HL-60/S4 treated with phorbol 12-myristate 13-acetate at 8.2 ng/mL for 4 days and 3 days (cell line): ENCODE measurements around the gene COL24A1.
"Not testable (repeated sequence)": the region's sequence is repeated elsewhere in the genome, so short reads cannot be mapped to it uniquely, and the experiment has no call there.

Source experiments
- in situ Hi-C: fragments of 300-500 bp; cut with MboI; formaldehyde crosslinking; loops from 2 replicates; pipeline ENCODE4 v1.15.0; 2022; ENCODE audit warnings: low sequenced_read_pairs

COL24A1 gene

GRCh38 chr1:85822696-85823095 lies 333.9 kb downstream of the COL24A1 start:
- in situ Hi-C loops = no loop called here

- in situ Hi-C loops = no loop called here
Measured at GRCh38 chr1:85818371-85818770, 338.2 kb downstream of the COL24A1 start.

DNA sequence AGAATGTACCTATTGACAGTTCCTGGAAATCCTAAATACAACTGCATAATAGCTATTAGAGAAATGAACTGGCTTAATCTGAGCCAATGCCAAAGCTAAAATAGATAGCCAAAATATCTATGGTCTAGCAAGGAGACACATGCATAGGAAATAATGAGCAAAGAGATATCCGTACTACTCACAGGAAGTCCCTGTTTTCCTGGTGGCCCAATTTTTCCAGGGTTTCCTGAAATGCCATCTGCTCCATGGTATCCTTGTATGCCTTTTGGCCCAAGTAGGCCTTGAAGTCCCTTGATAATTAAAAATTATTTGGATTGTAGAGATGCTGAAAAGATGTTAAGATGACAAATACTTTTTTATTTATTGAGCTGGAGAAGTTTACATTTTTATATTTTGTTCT lies 340.0 kb downstream of the COL24A1 start:
- in situ Hi-C loops = no loop called here

- in situ Hi-C loops = no loop called here
Measured at GRCh38 chr1:85815906-85816305, 340.7 kb downstream of the COL24A1 start.

DNA sequence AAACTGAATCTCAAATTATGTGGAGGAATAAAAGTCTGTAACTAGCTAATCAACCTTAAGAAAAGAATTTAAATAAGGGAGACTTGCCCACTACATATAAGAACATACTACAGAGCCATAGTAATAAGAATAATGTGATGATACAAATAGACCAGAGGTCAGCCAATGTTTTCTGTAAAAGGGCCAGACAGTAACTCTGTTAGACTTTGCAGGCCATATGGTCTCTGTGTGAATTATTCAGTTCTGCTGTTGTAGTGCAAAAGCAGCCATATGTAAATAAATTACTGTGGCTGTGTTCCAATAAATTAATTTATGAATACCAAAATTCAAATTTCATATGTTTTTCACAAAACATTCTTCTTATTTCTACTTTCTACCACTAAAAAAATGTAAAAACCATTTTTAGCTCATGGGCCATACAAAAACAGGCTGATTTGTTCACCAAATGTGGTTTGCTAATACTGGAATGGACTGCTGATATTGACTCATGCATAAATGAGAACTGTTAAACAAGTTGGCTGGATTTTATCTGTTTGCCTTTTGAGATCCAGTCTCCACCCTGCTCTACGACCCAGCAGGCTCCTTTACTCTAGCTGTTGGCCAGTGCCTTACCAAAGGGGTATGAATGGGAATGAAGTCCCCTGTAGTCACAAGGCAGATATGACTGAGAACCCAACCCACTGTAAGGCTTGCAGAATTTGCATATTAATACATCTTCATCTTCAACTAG lies 350.2 kb downstream of the COL24A1 start:
- in situ Hi-C loops = no loop called here

DNA sequence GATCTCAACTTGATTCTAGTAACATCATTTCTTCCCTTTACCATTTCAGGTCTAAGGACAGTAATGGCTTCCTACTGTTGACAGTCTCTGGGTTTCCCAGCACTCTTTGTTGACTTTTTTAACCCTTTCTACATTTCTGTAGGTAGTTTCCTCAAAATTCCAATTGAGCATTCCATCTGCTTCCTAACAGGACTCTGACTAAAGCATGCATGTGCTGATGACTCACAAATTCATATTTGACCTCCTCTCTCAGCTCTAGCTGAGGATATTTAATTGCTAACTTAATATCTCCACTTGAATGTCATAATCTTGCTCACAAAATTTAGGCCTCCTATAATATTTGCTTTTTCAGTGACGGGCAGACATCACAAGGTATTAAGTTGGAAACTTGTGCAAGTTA lies 355.1 kb downstream of the COL24A1 start:
- in situ Hi-C loops = no loop called here

DNA sequence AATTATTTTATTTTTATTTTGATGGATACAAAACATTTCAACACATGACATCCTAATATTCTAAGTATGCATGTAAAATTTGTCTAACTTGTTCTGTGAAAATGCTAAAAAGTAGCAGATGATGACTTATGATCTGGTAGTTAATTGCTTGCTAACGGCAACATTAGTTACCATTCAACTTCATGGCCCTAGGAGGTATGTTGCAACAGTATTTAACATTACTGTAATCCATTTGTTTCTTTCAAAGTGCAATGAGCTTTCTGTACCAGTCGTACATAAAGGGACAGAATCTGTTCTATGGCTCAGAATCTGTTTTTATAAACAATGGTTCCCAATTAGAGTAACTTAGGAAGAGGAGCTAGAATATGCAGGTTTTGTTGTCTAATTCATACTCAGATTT lies 356.8 kb downstream of the COL24A1 start:
- in situ Hi-C loops = no loop called here

DNA sequence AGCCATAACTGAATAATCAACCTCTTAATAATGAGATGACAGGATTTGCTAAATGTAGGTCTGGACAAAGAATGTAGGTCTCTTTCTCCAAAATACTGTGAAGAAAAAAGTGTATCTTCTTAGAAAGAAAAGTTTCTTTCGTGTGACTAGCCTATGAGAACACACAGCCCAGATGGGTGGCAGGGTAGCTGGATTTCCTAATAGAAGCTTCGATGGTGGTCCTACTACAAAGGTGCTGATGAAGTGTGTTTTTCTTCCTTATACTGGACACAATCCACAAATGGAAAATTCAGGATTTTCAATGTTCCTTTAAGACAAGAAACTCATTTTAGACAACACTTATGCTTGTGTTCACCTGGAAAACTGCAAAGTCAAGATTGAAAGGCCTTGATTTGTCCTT lies 358.2 kb downstream of the COL24A1 start:
- in situ Hi-C loops = no loop called here

DNA sequence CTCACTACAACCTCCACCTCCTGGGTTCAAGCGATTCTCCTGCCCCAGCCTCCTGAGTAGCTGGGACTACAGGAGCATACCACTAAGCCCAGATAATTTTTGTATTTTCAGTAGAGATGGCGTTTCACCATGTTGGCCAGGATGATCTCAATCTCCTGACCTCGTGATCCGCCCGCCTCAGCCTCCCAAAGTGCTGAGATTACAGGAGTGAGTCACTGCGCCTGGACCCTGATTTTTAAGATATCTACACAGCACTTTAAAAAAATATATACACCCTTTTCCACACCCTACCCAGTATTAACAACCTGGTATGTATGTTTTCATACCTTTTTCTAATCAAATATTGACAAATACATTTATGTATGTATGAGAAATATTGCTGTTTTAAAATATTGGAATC lies 379.6 kb downstream of the COL24A1 start:
- in situ Hi-C loops = not testable (repeated sequence)

DNA sequence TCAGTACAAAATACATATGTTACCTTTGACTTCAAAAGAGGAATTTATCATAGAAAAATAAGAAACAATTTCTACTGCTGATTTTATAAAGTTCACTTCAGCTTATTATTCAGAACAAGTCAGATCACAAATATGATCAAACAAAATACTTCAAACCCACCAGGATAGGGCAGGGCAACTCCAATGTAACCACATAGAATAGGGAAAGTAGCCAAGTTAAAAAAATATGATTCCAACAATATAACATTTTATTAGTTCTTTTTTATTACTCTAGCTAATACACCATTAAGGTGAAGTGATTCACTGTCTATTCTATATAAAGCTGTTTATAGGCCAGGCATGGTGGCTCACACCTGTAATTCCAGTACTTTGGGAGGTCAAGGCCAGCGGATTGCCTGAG lies 393.8 kb downstream of the COL24A1 start:
- in situ Hi-C loops = no loop called here

DNA sequence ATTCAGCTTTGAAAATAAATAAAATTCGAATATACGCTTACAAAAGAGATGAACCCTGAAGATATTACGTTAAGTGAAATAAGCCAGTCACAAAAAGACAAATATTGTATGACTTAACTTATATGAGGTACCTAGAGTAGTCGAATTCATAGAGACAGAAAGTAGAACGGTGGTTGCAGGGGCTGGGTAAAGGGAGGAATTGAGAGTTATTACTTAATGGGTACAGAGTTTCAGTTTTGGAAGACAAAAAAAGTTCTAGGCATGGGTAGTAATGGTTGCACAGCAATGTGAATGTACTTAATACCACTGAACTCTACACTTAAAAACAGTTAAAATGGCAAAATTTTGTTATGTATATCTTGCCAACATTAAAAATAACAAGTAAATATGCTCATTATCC lies 399.7 kb downstream of the COL24A1 start:
- in situ Hi-C loops = no loop called here

- in situ Hi-C loops = no loop called here
Measured at GRCh38 chr1:85748120-85748519, 408.5 kb downstream of the COL24A1 start.

GRCh38 chr1:85746777-85747176 lies 409.8 kb downstream of the COL24A1 start:
- in situ Hi-C loops = no loop called here

GRCh38 chr1:85743814-85744213 lies 412.8 kb downstream of the COL24A1 start:
- in situ Hi-C loops = no loop called here

DNA sequence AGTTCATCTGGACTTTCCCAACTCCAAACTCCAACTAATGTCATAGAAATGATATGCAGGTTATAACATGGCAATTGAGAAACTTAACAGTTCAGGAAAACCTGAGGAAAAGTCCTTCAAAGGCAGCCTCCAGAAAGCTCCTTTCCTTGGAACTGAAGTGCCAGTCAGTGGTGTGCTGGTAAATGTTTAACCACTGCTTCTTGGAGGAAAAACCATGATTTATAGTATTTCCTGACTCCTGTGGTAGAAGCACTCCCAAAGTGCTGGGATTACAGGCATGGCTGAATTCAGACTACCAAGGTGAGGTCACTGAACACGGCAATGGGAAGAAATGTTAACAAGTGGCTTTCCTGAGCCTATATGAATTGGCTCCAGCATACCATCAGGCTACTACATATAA lies 421.6 kb downstream of the COL24A1 start:
- in situ Hi-C loops = no loop called here

DNA sequence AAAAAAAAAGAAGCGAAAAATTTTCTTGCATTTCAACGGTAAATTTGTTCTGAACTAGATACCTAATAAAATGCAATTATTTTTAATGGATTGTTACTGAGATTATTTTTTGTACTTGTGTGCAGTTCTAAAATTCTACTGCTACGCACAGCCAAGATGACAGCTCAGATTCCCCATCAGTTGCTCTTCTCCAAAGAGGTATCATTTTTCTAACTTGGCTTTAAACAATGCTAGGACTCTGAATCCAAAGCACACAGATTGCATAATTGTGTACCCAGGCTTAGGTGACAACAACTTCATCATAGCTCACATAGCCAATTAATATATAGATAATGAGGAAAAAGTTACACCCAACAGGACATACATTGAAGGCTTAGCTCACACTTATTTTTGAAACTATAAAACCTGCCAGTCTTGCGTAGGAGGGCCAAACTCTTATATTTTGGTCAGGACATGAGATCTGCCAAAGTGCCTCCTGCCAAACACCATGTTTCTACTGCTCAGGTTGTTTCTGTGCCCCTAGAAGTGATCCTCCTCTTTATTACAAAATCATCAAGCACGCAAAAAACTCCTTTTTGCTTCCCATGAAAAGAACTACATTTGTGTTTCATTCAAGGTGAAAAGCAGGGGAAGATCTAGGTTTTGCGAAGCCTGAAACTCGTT lies 437.8 kb downstream of the COL24A1 start:
- in situ Hi-C loops = no loop called here

DNA sequence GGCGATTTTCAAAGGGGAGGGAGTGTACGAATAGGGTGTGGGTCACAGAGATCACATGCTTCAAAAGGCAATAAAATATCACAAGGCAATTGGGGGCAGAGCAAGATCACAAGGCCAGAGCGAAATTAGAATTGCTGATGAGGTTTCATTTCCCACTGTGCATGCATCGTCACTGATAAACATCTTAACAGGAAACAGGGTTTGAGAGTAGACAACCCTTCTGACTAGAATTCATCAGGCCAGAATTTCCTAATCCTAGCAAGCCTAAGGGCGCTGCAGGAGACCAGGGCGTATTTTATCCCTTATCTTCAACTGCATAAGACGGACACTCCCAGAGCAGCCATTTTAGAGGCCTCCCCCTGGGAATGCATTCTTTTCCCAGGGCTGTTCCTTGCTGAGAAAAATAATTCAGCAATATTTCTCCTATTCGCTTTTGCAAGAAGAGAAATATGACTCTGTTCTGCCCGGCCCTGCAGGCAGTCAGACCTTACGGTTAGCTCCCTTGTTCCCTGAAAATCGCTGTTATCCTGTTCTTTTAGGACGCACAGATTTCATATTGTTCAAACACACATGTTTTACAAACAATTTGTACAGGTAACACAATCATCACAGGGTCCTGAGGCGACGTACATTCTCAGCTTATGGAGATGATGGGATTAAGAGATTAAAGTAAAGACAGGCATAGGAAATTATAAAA lies 442.0 kb downstream of the COL24A1 start:
- in situ Hi-C loops = not testable (repeated sequence)

DNA sequence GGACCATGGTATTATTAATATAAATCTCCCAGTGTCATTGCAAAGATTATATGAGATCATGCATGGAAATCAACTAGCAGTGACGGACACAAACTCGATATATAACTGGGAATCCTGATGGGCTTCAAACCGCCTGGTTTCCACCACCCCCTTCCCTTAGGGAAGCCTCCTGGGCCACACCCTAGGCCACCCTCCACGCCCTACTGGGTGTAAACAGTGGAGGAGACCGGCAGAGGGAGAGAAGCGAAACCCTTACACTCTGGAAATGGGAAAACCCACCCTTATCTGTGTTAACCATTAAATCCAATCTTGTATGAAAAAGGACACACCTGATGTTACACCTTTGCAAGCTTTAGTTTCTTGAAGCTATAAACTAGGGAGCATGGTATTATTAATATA lies 447.7 kb downstream of the COL24A1 start:
- in situ Hi-C loops = no loop called here

- in situ Hi-C loops = no loop called here
Measured at GRCh38 chr1:85707990-85708828, 448.4 kb downstream of the COL24A1 start, which contains the start of gene ZNHIT6. TSS of gene ZNHIT6 (minus strand) at chr1:85708433. CDS start at chr1:85708284, 149 bp downstream.

DNA sequence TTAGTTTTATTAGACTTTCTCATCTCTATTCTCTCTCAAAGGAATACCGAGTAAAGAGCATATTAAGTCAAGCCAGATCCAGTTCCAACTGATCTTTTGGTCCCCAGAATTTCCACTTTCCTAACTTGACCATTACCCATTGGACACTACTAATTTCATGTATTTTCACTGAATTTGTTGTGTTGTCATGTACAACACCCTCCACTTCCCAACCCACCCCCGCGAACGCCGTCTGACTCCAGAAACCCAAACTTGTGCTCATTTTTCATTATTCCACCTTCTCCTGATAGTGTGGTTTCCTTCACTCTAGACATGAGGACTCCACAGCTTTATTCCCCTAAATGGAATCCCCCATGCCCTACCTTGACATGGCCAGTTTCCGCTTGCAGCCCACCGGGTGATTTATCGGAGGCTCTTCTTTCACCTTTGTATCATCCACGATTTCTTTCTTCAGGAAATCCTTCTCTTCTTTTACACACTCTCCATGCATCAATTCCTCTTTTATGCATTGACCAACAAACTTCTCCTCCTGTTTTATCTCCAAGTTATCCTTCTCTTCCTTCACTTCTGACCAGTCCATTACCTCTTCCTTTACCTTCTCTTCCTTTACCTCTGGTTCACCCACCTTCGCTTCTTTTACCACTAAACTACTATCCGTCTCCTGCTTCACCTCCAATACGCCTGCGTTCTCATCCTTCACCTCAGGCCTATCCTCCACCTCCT lies 449.1 kb downstream of the COL24A1 start:
- in situ Hi-C loops = no loop called here
